Measurements from ENCODE around the gene ISM1.

The ISM1 gene

DNA sequence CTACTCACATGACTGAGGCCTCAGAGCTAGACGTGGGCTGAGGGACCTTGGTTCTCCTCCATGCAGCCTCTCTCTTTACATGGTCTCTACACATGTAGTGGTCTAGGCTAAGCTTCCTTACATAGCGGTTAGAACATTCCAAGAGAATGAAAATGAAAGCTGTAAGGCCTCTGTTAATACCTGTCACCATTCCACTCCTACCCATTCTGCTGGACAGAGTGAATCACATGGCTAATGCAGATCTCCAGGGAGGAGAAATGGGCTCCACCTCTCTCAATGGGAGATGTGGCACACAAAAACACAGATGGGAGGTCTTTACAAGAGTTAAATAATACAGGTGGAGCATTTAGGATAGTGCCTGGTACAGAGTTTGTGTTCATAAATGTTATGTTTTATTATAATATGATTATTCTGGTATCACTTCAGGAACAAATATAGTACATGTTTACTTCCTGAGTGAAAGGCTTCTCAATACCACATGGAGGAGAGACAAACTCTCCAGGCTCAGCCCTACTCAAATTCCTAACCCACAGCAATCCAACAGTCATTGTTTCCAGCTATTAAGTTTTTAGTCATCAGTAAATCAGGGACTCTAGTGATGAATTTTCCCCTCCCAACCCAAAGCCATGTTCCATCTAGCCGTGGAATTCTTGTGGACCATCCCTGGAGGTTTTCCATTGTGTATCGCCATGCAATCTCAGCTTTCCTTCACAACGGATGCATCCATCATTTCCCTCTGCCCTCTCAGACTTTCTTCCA lies 57.9 kb downstream of the ISM1 start:
- no peak overlapping the region for H3K4me3 ChIP-seq (ENCODE audit: low read depth, low read length)

DNA sequence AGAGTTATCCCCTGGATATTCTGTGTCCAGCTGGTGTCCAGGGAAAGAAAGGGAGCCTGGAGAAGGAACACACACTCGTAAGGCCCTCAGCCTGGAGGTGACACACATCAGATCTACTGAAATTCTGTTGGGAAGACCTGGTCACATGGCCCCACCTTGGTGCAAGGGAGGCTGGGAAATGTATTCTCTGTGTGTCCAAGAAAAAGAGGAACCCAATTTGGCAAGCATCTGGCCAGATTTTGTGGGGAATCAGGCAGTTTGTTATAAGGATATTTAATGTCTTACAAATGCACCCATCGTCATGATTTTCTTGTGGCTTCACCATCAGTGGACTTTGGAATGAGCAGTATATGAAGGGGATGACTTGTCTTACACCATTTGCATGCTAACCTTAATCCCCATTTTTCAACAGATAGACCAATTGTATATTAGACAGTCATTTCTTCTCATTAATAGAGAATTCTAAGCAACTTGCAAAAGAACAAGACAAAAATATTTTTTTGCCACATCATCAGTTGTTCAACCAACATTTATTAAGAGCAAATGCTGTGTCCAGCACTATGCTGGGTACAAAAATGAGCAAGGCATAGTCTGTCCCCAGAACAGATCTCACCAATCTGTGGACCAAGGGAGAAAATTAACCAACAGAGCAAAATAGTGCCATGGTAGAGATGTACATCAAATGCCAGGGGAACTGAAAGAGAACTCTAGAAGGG lies 59.7 kb downstream of the ISM1 start:
- H3K4me3 ChIP-seq (ENCODE audit: low read depth, low read length), result no peak overlapping the region

DNA sequence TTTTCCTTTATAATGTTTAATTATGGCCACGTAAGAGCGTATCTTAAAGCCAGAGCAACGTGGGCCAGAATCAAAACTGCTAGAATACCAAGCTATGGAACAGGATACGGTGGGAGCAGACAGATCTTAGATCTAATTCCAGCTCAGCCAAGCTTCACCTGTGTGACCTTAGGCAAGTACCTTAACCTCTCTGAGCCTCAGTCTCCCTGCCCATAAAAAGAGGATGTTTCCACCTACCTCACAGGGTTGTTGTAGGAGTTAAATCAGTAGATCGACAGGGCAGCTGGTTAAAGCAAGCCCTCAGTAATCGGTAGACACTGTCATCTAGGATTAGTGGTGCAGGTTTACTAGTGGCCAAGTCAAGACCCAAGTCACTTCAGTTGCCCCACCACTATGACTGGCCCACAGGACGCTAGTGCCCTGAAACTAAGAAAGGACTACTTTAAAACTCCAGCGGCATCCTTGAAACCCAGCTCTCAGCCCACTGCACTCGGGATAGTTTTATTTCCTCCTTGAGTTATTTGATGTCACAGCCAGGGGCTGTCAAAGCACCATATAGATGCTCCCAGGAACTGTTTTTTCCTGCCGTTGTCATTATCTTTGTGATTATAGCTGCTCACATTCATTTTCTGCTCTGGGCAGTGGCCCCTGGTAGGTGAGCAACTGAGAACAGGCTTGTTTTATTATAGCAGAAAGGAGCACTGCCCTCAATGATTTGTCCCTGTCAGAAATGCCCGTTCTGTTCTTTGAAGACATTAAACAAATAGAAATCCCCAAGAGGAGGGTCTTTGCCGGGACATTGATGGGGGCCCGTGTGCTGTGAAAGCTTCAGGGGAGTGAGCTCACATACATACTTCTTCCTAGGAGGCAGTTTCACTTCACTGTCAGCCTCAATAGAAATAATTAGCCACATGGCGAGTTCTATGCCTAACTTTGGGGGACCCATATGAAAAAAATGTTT lies 63.1 kb downstream of the ISM1 start:
- no peak overlapping the region for H3K4me3 ChIP-seq (ENCODE audit: low read depth, low read length)

DNA sequence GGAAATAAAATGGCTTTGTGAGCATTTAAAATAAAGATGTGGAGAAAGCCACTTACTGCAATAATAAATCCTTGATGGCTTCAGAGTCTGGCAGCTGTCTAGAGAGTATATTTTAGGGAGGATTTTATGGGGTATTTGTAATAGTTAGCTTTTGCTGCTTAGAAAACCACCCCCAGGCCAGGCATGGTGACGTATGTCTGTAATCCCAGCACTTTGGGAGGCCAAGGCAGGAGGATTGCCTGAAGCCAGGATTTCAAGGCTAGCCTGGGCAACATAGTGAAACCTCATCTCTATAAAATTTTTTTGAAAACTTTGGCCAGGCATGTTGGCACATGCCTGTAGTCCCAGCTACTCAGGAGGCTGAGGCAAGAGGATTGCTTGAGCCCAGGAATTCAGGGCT lies 63.8 kb downstream of the ISM1 start:
- no peak overlapping the region for H3K4me3 ChIP-seq (ENCODE audit: low read depth, low read length)

DNA sequence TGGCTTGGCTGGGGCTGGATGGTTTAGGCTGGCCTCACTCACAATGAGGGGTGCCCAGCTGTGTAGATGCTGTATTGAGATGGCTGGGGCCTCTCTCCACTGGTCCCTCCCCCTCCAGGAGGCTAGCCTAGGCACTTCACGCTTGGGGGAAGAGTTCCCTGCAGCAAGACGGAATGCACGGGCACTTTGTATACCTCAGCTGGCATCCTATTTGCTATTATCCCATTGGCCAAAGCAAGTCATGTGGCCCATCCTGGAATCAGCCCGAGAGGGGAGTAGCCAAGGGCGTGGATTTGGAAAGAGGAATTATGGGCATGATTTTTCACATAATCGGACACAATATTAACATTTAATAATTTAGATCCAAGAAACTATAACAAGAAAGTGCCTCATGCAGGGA lies 64.3 kb downstream of the ISM1 start:
- H3K4me3 ChIP-seq (ENCODE audit: low read depth, low read length), result no peak overlapping the region

DNA sequence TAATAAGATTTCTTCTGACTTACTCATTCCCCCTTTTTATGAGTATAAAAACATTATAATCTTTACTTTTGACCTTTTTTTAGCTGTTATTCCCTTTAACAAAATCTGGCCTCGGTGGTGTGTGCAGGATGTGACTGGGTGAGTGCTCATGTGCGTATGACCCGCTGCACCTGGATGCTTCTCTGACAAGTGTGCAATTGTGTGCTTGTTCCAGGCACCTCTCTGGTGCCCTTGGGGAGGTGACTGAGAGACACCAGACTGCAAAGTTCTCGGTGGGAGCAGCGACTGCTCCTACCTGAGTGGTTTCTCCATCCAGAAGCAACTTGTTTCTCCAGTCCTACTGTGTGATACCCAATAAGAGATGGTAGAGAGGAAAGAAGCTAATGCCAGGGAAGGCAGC lies 65.0 kb downstream of the ISM1 start:
- H3K4me3 ChIP-seq (ENCODE audit: low read depth, low read length), result no peak overlapping the region

DNA sequence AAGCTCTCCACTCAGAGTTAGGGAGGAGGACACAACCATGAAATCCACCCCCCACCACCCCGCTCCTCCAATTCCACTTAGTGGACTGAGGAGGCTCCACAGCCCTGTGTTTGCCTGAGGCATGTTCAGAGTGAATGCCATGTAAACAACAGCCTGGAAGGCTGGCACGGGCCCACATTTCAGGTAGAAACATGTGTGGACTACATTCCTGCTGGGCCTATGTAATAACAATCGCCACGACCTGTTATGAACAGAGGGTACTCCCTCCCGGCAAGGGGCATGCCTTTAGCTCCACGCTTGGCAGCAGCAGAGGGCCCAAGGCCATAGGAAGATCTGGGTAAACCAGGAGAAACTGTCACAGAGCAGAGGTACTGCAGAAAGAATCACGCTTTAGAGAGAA lies 65.5 kb downstream of the ISM1 start:
- H3K4me3 ChIP-seq (ENCODE audit: low read depth, low read length), result no peak overlapping the region

DNA sequence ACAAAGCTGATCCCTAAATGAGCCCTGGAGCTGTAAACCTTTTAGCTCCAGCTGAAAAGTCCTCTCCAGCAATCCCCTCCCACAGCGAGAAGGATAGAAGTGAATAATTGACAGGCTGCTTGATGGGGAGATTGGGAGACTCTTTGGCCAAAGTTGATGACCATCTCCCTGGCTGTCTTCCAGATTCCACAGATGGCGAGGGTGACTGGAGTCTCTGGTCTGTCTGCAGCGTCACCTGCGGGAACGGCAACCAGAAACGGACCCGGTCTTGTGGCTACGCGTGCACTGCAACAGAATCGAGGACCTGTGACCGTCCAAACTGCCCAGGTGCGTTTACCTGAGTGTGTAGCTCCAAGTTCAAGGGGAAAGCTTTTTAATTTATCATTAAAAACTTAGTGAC lies 67.3 kb downstream of the ISM1 start:
- H3K4me3 ChIP-seq (ENCODE audit: low read depth, low read length), result no peak overlapping the region

DNA sequence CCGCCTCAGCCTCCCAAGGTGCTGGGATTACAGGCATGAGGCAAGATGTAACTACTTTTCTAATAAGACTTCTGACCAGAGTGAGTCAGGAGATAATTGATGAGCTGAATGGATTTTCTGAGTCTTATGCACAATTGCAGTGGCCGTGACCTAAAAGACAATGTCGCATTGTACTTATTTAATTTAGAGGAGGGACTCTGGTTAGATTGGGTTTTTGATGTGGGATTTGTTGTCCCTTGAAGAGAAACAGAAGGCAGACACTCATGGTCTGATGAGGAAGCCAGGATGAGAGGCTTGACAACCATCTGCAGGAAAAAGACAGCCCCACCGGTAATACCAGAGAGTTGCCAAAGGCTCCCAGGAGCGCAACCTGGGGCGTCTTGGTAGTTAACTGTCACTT lies 68.0 kb downstream of the ISM1 start:
- no peak overlapping the region for H3K4me3 ChIP-seq (ENCODE audit: low read depth, low read length)

DNA sequence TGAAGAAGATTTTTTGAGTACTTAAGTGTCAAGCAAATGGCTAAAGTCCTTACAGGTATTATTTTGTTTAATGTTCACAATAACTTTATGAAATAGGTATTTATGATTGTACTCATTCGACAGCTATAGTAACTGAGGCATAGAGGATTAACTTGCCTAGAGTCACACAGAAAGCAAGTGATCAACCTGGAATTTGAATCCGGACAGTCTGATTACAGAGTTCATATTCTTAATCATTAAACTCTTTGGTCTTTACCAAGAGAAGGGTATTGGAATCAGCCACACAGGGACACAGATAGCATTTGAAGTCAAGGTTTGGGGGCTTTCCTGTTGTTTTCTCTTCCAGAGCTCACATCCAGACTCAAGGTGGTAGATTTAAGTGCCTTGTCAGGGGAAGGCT lies 69.7 kb downstream of the ISM1 start:
- no peak overlapping the region for H3K4me3 ChIP-seq (ENCODE audit: low read depth, low read length)

DNA sequence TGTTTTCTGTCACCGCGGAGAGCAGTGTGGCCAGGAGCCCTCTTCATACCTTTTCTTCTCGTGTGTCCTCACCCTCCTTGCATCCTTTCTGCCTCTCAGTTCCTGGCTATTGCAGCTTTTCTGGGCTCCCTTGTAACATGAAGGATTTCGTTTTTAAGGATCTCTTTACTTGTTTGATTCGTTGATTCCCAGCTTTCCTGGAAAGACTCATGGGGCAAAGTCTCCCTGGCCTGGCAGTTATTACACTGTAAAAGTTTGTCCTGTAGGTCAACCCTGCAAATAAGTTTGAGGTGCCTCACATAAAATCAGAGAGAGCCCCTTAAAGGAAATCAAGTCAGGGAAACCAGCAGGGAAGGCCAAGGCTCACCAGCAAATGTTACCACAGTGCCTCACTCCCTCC lies 70.1 kb downstream of the ISM1 start:
- H3K4me3 ChIP-seq (ENCODE audit: low read depth, low read length), result no peak overlapping the region

DNA sequence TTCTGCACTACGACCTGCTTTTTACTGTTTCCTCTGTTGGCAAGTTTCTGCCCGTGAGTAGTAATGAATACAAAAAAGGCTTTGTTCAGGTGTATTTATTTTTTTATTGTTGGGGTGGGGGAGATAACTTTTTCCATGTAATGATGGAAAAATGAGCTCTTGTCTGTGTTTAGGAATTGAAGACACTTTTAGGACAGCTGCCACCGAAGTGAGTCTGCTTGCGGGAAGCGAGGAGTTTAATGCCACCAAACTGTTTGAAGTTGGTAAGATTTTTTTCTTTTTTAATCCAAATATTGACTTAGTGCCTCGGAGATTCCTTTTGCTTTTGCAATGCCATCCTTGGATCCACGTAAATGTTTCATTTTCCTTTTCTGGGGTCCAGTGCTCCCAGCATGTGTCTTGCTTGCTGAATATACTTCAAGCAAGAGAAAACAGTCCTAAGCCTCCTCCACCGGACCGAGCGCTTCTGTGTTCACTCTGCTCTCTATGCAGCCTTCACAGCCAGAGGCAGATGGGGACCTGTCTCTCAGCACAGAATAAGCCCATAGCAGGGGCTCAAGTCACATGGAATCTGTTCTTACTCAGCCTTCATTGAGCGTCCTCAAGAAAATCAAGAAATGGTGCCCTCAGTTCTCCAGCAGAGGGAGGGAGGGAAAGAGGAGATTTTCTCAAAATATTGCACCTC lies 71.3 kb downstream of the ISM1 start:
- no peak overlapping the region for H3K4me3 ChIP-seq (ENCODE audit: low read depth, low read length)

DNA sequence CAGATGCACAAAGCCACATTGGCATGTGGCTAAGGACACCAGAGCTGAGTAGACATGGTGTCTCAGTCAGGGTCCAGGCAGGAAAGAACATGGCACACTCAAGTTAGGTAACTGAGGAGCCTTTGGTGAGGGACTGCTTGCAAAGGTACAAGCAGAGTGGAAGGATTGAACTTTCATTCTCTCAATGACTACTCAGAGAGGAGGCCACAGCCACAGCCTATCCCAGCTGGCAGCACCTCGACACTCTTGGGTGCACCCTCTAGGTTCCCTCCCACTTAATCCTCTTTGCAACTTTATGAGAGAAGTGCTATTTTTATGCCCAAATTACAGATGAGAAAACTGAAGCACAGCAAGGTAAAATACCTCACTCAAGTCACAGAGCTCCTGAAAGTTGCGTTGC lies 73.4 kb downstream of the ISM1 start:
- no peak overlapping the region for H3K4me3 ChIP-seq (ENCODE audit: low read depth, low read length)

DNA sequence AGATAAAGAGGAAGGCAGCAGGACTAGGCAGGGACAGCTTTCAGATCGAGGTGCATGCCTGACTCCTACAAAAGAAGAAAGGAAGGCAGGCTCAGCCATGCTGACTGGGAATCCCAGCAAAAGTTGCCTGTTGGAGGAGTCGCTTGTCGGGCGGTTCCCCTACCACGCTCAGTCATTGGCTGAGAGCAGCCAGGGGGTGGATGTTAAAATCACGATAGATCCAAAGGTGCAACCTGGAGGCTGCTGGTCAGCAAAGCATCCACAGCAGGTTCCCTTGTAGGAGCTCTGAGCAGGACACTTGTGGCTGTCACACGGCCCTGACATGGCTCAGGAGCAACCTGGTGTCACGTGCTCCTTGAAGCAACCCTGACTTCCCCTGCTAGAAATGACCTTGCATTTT lies 74.6 kb downstream of the ISM1 start:
- H3K4me3 ChIP-seq (ENCODE audit: low read depth, low read length), result no peak overlapping the region

DNA sequence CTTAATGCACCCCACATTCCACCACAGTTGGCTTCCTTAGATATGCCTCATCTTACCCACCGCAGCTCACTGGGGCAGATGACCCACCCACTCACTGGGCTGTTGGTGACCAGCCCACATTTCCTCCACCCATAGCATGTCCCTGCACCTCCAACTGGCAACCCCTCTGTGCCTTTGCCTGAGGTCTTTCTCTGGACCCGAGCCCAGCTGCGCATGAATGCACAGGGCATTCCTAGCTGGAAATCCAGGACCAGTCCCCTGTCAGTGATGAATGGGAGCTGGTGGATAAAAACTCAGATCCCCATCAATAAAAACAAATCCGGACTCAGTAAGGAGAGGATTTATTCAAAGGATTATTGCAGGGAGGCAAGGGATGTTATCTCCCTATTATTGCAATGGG lies 75.0 kb downstream of the ISM1 start:
- no peak overlapping the region for H3K4me3 ChIP-seq (ENCODE audit: low read depth, low read length)

DNA sequence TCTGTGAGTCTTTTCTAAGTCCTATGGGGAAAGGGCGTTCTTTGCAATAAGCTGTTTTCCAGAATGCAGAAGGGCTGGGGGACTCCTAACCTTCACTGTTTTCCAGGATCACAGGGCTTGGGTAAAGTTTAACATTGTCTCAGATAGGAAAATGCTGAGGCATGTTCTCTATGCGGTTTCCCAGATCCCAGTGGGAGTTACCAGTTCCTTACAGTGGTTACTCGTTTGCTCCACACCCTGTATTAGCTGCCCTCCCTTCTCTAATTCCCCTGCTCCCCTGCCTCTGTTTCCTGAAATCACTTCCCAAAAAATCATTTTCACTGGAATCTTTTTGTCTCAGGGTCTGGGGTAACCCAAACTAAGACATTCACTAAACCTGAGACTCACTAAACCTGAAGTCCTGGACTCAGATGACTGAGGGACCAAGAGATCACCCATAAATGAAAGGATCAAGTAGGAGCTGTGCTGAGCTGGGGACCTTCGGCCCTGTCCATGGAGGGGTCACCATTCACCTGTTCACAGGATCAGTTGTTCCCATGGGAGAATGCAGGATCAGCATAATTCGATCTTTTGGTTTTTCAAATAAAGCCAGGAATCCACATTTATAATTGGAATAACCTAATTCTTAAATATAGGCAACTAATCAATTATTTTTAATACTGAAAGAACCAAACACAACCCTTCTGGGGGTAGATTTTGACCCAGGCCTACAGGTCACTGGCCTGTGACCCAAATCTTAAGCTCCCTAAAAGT lies 76.2 kb downstream of the ISM1 start:
- H3K4me3 ChIP-seq (ENCODE audit: low read depth, low read length), result no peak overlapping the region

DNA sequence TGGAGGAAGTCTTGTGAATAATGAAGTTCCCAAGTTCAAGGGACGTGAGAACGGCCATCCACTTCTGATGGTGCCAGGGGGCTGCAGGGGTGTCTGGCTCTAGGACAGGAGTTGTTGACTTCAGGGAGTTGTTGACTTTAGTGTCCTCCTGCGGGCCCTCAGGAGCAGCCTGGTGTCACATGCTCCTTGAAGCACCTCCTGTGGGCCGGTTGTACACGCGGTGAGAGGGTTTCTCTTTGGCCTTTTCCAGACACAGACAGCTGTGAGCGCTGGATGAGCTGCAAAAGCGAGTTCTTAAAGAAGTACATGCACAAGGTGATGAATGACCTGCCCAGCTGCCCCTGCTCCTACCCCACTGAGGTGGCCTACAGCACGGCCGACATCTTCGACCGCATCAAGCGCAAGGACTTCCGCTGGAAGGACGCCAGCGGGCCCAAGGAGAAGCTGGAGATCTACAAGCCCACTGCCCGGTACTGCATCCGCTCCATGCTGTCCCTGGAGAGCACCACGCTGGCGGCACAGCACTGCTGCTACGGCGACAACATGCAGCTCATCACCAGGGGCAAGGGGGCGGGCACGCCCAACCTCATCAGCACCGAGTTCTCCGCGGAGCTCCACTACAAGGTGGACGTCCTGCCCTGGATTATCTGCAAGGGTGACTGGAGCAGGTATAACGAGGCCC lies 77.8 kb downstream of the ISM1 start:
- H3K4me3 ChIP-seq (ENCODE audit: low read depth, low read length), result no peak overlapping the region

DNA sequence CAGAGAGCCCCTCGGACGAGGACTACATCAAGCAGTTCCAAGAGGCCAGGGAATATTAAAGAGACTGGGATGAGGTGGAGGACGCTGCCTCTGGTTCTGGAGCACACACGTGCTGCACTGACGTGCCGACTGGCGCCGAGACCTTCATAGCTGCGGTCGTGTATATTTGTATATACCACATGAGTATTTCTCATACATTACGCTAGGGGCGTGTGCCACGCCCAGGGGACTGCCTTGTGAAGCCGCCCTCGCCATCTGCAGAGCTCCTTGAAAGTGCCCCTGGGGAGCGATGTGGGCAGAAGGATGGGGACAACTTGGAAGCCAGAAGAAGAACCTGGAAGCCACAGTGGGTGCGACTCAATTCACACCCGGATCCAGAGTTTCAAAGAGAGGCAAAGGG lies 78.3 kb downstream of the ISM1 start:
- H3K4me3 ChIP-seq (ENCODE audit: low read depth, low read length), result no peak overlapping the region

DNA sequence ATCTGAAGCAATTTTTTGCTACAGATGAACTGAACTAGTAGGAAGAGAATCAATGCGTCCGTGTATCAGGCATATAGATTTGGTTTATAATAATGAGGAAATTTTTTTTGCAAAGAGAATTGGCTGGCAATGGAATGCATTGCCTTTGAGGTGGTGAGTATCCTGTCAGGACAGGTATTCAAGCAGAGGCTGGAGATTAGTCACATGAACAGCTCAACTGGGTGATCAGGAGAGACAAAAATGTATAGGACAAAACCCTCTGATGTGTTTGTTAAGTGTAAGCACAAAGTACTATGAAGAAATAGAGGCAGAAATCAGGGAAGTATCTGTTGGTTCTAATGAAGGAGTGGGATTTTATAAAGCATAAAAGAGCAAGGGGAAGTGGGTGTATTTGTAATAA lies 80.5 kb downstream of the ISM1 start:
- H3K4me3 ChIP-seq (ENCODE audit: low read depth, low read length), result no peak overlapping the region

All from iPS-11a (cell line).